K562 (cell line): ENCODE results near the gene ACSBG1. TPM values are rescaled to one million over a fixed set of nuclear protein-coding genes. Genes with fewer than 3 reads are reported as not detected.
A peak's percentile ranks its signal among the peaks of the same experiment; 100 is the strongest.

Experiments
- ATAC-seq: fragments of 200-7000 bp; cut with Tn5 transposase; 3 replicates; pipeline ENCODE4 v1.9.1; 2020; ENCODE audit warnings: moderate library complexity
- BruUV-seq: library from RNA; stranded (reverse); fragments of 400-500 nt; replicated peaks from 2 replicates; lab custom pipeline; 2021; lab: Mats Ljungman, UMichigan
- CTCF ChIA-PET: fragments of 300-600 bp; formaldehyde crosslinking; extraction: SDS; loops from one replicate; lab custom pipeline; 2021; ENCODE audit warnings: low intra/inter-chr PET ratio; lab: Yijun Ruan, JAX
- POLR2A ChIA-PET: fragments of 300-600, 350-650 bp; sonication (Branson Sonifier 250); formaldehyde crosslinking; extraction: SDS; loops from one replicate; lab custom pipeline; 2021; ENCODE audit warnings: antibody characterized with exemption, inconsistent platforms; lab: Yijun Ruan, JAX
- DNase-seq, 4 experiments: peaks; one replicate each; pipeline versions ENCODE4 v3.0.0 to v3.0.0-alpha.2; 2011 to 2018; ENCODE audit warnings: low spot score in 3 of 4, mixed read lengths in 3 of 4; ENCODE audit errors: extremely low read depth in 1 of 4
- FAIRE-seq: peaks from 2 replicates; lab custom pipeline; 2011; peaks lifted over from hg19 to GRCh38; lab: Jason Lieb, UNC
- H2AFZ ChIP-seq: 2 replicates; pipeline ENCODE4 v1.6.0; 2011; ENCODE audit warnings: low read depth, low read length, control low read depth, inconsistent platforms
- H3K27ac ChIP-seq: fragments of 200-600 bp; 3 replicates; pipeline ENCODE4 v1.8.0; 2011; ENCODE audit warnings: low read depth, mild to moderate bottlenecking, control low read depth, inconsistent platforms, low read length, moderate library complexity, mixed read lengths; ENCODE audit errors: extremely low read depth
- H3K27me3 ChIP-seq, 2 experiments: fragments of 300-600 bp in 1 of 2; 2 replicates in 1 of 2; 3 replicates in 1 of 2; pipeline versions ENCODE4 v1.6.0 to v1.8.0; 2011; ENCODE audit warnings: inconsistent platforms in 2 of 2, low read length in 2 of 2, mild to moderate bottlenecking in 1 of 2, mixed read lengths in 1 of 2, moderate library complexity in 1 of 2; ENCODE audit not compliant: control insufficient read depth in 2 of 2, insufficient read depth in 2 of 2
- H3K36me3 ChIP-seq: fragments of 300-600 bp; 3 replicates; pipeline ENCODE4 v1.8.0; 2011; ENCODE audit warnings: mild to moderate bottlenecking, low read length, inconsistent platforms; ENCODE audit not compliant: control insufficient read depth, insufficient read depth
- H3K4me1 ChIP-seq, 2 experiments: fragments of 200-600 bp in 1 of 2; replicated peaks in 1 of 2; 2 replicates in 1 of 2; 3 replicates in 1 of 2; pipeline versions ENCODE4 v1.5.1 to v1.8.0; 2011; ENCODE audit warnings: inconsistent platforms in 2 of 2, low read length in 2 of 2, mild to moderate bottlenecking in 1 of 2, mixed read lengths in 1 of 2, moderate library complexity in 1 of 2; ENCODE audit not compliant: control insufficient read depth in 2 of 2, insufficient read depth in 2 of 2
- H3K4me2 ChIP-seq: 2 replicates; pipeline ENCODE4 v1.6.1; 2011; ENCODE audit warnings: low read length, control low read depth, inconsistent platforms, mixed read lengths; ENCODE audit not compliant: insufficient read depth
- H3K4me3 ChIP-seq: fragments of 200-600 bp; sonication (generic), shearing (Covaris generic); 2 replicates; pipeline ENCODE4 v1.5.1; 2016; ENCODE audit warnings: control low read depth, inconsistent platforms
- H3K79me2 ChIP-seq: fragments of 200-600 bp; 3 replicates; pipeline ENCODE4 v1.8.0; 2011; ENCODE audit warnings: low read length, inconsistent platforms; ENCODE audit not compliant: control insufficient read depth, insufficient read depth
- H3K9ac ChIP-seq, 2 experiments: 2 replicates each; pipeline versions ENCODE4 v1.6.0 to v1.6.1; 2011; ENCODE audit warnings: low read depth in 2 of 2, low read length in 2 of 2, control low read depth in 1 of 2, inconsistent platforms in 1 of 2, mild to moderate bottlenecking in 1 of 2, mixed read lengths in 1 of 2; ENCODE audit not compliant: insufficient read depth in 1 of 2
- H3K9me1 ChIP-seq: one replicate; pipeline ENCODE4 v1.6.0; 2011; ENCODE audit warnings: inconsistent platforms, mild to moderate bottlenecking, low read length, moderate library complexity; ENCODE audit not compliant: control insufficient read depth, insufficient read depth
- H3K9me3 ChIP-seq: replicated peaks from 2 replicates; pipeline ENCODE4 v1.5.1; 2011; ENCODE audit warnings: low read depth, low read length, inconsistent platforms; ENCODE audit not compliant: control insufficient read depth, insufficient read depth
- H4K20me1 ChIP-seq: replicated peaks from 2 replicates; pipeline ENCODE4 v1.6.1; 2011; ENCODE audit warnings: low read length, inconsistent platforms, mixed read lengths; ENCODE audit not compliant: control insufficient read depth, insufficient read depth
- SRSF7 ChIP-seq: fragments of 200-400 bp; formaldehyde crosslinking; optimal IDR thresholded peaks from 2 replicates; pipeline ENCODE3; 2017; ENCODE audit warnings: mild to moderate bottlenecking, low read depth, low read length
- ZNF507 ChIP-seq: conservative IDR thresholded peaks from 2 replicates; pipeline ENCODE4 v1.6.1; 2017; ENCODE audit warnings: missing genetic modification characterization, missing compliant biosample characterization
- ZNF589 ChIP-seq: fragments of 200-800 bp; sonication (Bioruptor generic); IDR thresholded peaks from 2 replicates; pipeline ENCODE4 v1.6.1; 2016; ENCODE audit warnings: low read depth, missing genetic modification characterization, missing compliant biosample characterization
- WGBS: fragments of 100-300 bp; shearing (Covaris generic); methylation state at CpG from one replicate; pipeline ENCODE4 v1.1.6; 2016; ENCODE audit warnings: low coverage, mixed read lengths; ENCODE audit not compliant: insufficient coverage; ENCODE audit errors: missing lambda C conversion rate; 5-methylcytosine and 5-hydroxymethylcytosine counted together
- in situ Hi-C: fragments of 300-500 bp; cut with MboI; formaldehyde crosslinking; loops from 4 replicates; pipeline ENCODE4 v1.15.0; 2018; ENCODE audit warnings: inconsistent platforms, mixed read lengths
- intact Hi-C: fragments of 100-400 bp; cut with micrococcal nuclease; formaldehyde crosslinking; loops from 2 replicates; pipeline ENCODE4 v1.14.2; 2022
- polyA plus RNA-seq, 8 experiments: library from polyadenylated mRNA; depleted of rRNA in 4 of 8; stranded (reverse) in 5 of 8; unstranded in 3 of 8; fragments of >200 nt; fragmentation: Nextera tagmentation in 2 of 8; fragmentation: Illumina TruSeq in 1 of 8; extraction: Ambion mirVana in 2 of 8; extraction: Trizol in 1 of 8; gene quantifications; 2 replicates each; pipeline versions ENCODE4 v1.2.1 to v1.2.3, GENCODE V29; 2011 to 2014; ENCODE audit warnings: inconsistent platforms in 1 of 8, missing spikeins in 1 of 8
- total RNA-seq, 7 experiments: library from RNA; depleted of rRNA in 6 of 7; stranded (reverse); fragments of >200 nt in 6 of 7; fragmentation: Illumina TruSeq in 2 of 7; extraction: Trizol in 2 of 7; gene quantifications; 2 replicates each; pipeline versions ENCODE4 v1.2.1 to v1.2.3, GENCODE V29; 2011 to 2021; ENCODE audit warnings: low replicate concordance in 1 of 7
- TF ChIP-seq, protein P1 (sequence below): fragments of 450-650 bp; IDR thresholded peaks from 2 replicates; pipeline ENCODE4 v1.6.1; 2016; ENCODE audit warnings: borderline replicate concordance
- TF ChIP-seq, protein P2 (sequence below): fragments of 450-650 bp; formaldehyde crosslinking; IDR thresholded peaks from 2 replicates; pipeline ENCODE4 v1.4.0; 2020; ENCODE audit warnings: mild to moderate bottlenecking, moderate library complexity
- TF ChIP-seq, protein P3 (sequence below): fragments of 250-450 bp; sonication (Bioruptor Pico); IDR thresholded peaks from 2 replicates; pipeline ENCODE4 v1.8.0; 2021; ENCODE audit warnings: moderate library complexity, mild to moderate bottlenecking, inconsistent platforms
- TF ChIP-seq, protein P4 (sequence below): fragments of 250-450 bp; sonication (Bioruptor Pico); IDR thresholded peaks from 2 replicates; pipeline ENCODE4 v1.5.0; 2021

ACSBG1 gene
- total and polyA plus RNA-seq, 9 of the 15 experiments (the other 6 are each of a cell fraction or from before 2014, with no cell fraction given): 0.36 to 6.4 (median 2.5) TPM

DNA sequence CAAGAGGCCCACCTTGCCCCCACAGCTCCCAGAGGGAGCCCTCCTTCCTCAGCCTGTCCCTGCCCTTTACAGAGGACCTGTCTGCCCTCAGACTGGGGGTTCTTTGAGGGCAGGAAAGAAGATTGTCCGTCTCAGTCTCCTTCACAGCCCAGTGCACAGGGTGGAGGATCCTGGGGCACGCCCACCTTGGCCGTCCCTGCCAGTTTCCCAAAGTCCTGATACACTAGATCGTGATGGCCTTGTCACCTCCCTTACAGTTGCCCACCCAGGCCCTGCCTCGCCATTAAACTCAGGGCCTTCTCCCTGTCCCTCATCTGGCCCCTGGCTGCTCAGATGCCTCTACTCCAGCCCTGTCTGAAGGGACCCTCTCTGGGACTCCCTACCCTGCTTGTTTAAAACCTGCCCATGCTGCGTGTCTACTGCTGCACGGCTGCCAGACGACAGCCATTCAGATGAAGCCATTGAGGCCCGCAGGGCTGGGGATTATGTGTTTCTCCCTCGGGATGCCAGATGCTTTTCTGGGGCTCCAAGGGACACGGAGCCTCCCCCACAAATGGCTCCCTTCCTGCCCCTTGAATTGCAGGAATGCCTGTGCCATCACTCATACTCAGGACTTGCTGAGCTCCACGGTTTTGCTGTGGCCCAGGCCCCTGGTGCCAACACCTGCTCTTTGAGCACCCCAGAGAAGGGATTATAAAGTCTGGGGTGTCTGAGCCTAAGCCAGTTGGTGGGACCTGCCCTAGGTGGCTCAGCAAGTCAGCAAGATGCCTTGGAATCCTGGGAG lies 27.8 kb downstream of the ACSBG1 start:
- Histone ChIP-seq H3K36me3 (no peaks in the 10 kb centered on the region), H3K9me1 (no peaks in the 10 kb centered on the region), H4K20me1 (0 out of 2 replicates have a peak, but pooled peaks cover under 1% of the 10 kb centered on the region), H3K27me3 (peaks cover 4% of the 10 kb centered on the region in 2 experiments; a peak in 4 of 5 replicates), H3K9ac (peak overlapping the region in 1 of 2 experiments; percentile 54; a peak in 1 of 4 replicates), H3K4me3 (no peak overlapping the region), H2AFZ (no peak overlapping the region), H3K4me2 (no peak overlapping the region), H3K79me2 (no peaks in the 10 kb centered on the region), H3K4me1 (peaks cover 4 to 16% of the 10 kb centered on the region in 2 experiments; a peak in 4 of 5 replicates), H3K9me3 (no peaks in the 10 kb centered on the region), H3K27ac (no peak overlapping the region)
- ChIA-PET POLR2A (interaction anchor here (1.2 kb wide), 1 partner anchor 11 kb away, joined by 3 read pairs; no protein-coding TSS in a partner anchor), CTCF (no interaction called here)
- intact Hi-C loops (no loop called here), in situ Hi-C loops (no loop called here)
- no peak for FAIRE-seq
- TF ChIP-seq, protein P1, sequence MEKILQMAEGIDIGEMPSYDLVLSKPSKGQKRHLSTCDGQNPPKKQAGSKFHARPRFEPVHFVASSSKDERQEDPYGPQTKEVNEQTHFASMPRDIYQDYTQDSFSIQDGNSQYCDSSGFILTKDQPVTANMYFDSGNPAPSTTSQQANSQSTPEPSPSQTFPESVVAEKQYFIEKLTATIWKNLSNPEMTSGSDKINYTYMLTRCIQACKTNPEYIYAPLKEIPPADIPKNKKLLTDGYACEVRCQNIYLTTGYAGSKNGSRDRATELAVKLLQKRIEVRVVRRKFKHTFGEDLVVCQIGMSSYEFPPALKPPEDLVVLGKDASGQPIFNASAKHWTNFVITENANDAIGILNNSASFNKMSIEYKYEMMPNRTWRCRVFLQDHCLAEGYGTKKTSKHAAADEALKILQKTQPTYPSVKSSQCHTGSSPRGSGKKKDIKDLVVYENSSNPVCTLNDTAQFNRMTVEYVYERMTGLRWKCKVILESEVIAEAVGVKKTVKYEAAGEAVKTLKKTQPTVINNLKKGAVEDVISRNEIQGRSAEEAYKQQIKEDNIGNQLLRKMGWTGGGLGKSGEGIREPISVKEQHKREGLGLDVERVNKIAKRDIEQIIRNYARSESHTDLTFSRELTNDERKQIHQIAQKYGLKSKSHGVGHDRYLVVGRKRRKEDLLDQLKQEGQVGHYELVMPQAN: no peak
- TF ChIP-seq, protein P2, sequence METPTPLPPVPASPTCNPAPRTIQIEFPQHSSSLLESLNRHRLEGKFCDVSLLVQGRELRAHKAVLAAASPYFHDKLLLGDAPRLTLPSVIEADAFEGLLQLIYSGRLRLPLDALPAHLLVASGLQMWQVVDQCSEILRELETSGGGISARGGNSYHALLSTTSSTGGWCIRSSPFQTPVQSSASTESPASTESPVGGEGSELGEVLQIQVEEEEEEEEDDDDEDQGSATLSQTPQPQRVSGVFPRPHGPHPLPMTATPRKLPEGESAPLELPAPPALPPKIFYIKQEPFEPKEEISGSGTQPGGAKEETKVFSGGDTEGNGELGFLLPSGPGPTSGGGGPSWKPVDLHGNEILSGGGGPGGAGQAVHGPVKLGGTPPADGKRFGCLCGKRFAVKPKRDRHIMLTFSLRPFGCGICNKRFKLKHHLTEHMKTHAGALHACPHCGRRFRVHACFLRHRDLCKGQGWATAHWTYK: no peak
- TF ChIP-seq ZNF589 (CRISPR knock-in tag) (no peak), ZNF507 (no peak), SRSF7 (no peak)
- TF ChIP-seq, protein P3, sequence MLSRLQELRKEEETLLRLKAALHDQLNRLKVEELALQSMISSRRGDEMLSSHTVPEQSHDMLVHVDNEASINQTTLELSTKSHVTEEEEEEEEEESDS (CRISPR knock-in tag): no peak
- TF ChIP-seq, protein P4, sequence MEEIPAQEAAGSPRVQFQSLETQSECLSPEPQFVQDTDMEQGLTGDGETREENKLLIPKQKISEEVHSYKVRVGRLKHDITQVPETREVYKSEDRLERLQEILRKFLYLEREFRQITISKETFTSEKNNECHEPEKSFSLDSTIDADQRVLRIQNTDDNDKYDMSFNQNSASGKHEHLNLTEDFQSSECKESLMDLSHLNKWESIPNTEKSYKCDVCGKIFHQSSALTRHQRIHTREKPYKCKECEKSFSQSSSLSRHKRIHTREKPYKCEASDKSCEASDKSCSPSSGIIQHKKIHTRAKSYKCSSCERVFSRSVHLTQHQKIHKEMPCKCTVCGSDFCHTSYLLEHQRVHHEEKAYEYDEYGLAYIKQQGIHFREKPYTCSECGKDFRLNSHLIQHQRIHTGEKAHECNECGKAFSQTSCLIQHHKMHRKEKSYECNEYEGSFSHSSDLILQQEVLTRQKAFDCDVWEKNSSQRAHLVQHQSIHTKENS (CRISPR knock-in tag): no peak
- BruUV-seq: no TSS peak
- ATAC-seq: no peak
- 12% methylated on average over 12 of the region's 12 CpGs for WGBS
- no peak for DNase-seq
